ENCODE results near the gene BEST4. TPM values are rescaled to one million over a fixed set of nuclear protein-coding genes. Genes with fewer than 3 reads are reported as not detected.
"Not testable (repeated sequence)": the region's sequence is repeated elsewhere in the genome, so short reads cannot be mapped to it uniquely, and the experiment has no call there.

Gene BEST4
- total RNA-seq, 1 experiment from 2014 or later = 0.35 TPM

DNA sequence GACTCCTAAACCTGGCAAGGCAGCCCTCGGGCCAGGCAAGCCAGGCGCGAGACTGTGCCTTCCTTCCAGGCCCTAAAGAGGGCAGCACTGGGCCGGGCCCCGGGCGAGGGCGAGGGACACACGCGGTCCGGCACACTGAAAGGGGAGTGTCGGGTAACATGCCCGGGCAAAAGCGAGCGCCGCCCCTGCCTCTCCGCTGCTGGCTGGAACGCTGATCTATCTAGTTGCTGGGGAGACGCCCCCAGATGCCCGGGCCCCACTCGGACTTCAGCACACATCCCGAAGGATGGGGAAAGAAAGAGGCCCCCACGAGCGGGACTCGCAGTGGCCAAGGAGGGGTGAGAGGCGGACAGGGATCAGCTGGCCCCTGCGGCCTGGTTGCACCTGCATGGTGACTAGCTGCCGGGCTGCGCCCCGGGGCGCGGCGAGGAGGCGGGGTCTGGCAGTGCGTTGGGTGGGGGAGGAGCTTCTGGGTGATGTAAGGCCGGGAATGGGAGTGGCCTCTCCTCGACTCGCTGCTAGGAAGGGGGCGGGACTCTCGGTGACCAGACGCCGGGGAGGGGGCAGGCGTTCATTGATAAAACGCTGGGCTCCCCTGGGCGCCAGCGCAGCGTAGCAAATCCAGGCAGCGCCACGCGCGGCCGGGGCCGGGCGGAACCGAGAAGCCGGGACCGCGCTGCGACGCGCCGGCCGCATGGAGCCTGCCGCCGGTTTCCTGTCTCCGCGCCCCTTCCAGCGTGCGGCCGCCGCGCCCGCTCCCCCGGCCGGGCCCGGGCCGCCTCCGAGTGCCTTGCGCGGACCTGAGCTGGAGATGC, 12.0 kb upstream of the BEST4 start, which contains the start of gene PLK3:
Gene PLK3, plus strand, starts transcription at position 608 of the 815 bp plus-strand sequence. Its CDS starts 87 bp downstream, at position 695.
- H3K9me3 Mint-ChIP-seq (ENCODE audit: unreplicated experiment) = no peaks in the 10 kb centered on the region
- H3K27me3 Mint-ChIP-seq (ENCODE audit: insufficient read depth, unreplicated experiment) = no peaks in the 10 kb centered on the region
- H3K27ac Mint-ChIP-seq (ENCODE audit: low read depth, unreplicated experiment) = peak within 1 kb of the TSS; percentile 100
- H3K36me3 Mint-ChIP-seq (ENCODE audit: insufficient read depth, unreplicated experiment) = peaks cover 36% of the 10 kb centered on the region
- peaks cover 23% of the 10 kb centered on the region for H3K4me1 Mint-ChIP-seq (ENCODE audit: insufficient read depth, unreplicated experiment)
- no TSS peak for BruUV-seq (replicated peaks)
- peak within 1 kb of the TSS; percentile 86 for H3K4me3 Mint-ChIP-seq (ENCODE audit: unreplicated experiment)
- ChIA-PET POLR2A (interaction anchor here (0.5 to 4.5 kb wide), 27 partner anchors 8 to 1289 kb away, joined by 3 to 51 read pairs (median 5); partner anchors contain the start of genes BTBD19, HECTD3, KIF2C and RNU5D-1), CTCF (interaction anchor here (0.6 to 1.2 kb wide), 9 partner anchors 19 to 620 kb away, joined by 3 to 9 read pairs (median 3); partner anchors contain the start of gene HECTD3)
- peak; percentile 97 for DNase-seq (ENCODE audit: unreplicated experiment)
- TF ChIP-seq, protein P1, sequence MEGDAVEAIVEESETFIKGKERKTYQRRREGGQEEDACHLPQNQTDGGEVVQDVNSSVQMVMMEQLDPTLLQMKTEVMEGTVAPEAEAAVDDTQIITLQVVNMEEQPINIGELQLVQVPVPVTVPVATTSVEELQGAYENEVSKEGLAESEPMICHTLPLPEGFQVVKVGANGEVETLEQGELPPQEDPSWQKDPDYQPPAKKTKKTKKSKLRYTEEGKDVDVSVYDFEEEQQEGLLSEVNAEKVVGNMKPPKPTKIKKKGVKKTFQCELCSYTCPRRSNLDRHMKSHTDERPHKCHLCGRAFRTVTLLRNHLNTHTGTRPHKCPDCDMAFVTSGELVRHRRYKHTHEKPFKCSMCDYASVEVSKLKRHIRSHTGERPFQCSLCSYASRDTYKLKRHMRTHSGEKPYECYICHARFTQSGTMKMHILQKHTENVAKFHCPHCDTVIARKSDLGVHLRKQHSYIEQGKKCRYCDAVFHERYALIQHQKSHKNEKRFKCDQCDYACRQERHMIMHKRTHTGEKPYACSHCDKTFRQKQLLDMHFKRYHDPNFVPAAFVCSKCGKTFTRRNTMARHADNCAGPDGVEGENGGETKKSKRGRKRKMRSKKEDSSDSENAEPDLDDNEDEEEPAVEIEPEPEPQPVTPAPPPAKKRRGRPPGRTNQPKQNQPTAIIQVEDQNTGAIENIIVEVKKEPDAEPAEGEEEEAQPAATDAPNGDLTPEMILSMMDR (IDR thresholded peaks at IDR 0.05; ENCODE audit: unreplicated experiment) = peak; percentile 85
- intact Hi-C loops (cut with micrococcal nuclease) = loop anchor here (2.0 kb wide), 1 partner anchor 19 kb away; no protein-coding TSS in a partner anchor

DNA sequence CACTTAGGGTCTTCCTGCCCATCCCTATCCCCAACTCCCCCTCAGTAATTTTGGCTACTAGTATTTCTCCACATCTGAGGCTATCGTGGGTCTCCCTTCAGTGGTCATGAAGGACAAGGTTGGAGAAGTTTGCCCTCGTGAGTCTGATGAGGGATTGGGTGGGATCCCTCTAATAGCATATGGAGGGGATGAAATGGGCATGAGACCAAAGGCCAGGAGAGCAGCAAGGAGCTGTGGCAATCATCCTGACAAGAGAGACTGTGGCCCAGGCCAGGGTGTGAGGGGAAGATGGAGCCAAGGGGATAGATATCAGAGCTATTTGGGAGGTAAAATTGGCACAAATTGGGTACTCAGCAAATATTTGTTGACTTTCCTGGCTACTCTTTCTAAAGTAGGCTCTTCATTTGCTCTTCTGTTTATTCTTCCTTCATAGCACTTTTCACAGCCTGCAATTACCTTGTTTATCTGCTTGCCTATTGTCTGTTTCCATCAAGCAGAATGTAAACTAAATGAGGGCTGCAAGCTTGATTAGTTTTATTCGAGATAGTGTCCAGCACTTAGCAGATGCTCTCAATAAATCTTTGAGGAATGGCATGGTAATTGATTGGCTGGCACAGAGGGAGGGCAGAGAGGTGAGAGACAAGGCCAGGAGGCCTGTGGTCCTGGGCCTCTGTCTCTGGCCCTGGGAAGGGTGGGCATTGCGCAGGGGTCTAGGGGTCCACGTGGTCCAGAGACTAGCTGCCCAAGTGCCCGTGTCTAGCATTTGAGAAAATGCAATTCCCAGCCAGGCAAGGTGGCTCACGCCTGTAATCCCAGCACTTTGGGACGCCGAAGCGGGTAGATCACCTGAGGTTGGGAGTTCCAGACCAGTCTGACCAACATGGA, 10.8 kb upstream of the BEST4 start:
- no TSS peak for BruUV-seq (replicated peaks)

DNA sequence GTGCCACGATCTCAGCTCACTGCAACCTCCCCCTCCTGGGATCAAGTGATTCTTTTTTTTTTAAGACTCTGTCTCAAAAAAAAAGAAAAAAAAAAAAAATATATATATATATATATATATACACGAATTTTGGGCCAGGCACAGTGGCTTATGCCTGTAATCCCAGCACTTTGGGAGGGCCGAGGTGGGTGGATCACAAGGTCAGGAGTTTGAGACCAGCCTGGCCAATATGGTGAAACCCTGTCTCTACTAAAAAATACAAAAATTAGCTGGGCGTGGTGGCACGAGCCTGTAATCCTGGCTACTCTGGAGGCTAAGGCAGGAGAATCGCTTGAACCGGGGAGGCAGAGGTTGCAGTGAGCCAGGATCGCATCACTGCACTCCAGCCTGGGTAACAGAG, 9.9 kb upstream of the BEST4 start:
- H3K9me3 Mint-ChIP-seq (ENCODE audit: unreplicated experiment); CTCF ChIA-PET; H3K27ac Mint-ChIP-seq (ENCODE audit: low read depth, unreplicated experiment); BruUV-seq (replicated peaks); H3K27me3 Mint-ChIP-seq (ENCODE audit: insufficient read depth, unreplicated experiment); H3K4me3 Mint-ChIP-seq (ENCODE audit: unreplicated experiment); DNase-seq (ENCODE audit: unreplicated experiment): not testable (repeated sequence)
- POLR2A ChIA-PET = interaction anchor here (1.6 to 2.0 kb wide), 4 partner anchors 9 to 214 kb away, joined by 6 to 12 read pairs (median 8); partner anchors contain the start of genes DYNLT4, HECTD3 and UROD
- Mint-ChIP-seq H3K4me1 (ENCODE audit: insufficient read depth, unreplicated experiment) (peaks cover 24% of the 10 kb centered on the region), H3K36me3 (ENCODE audit: insufficient read depth, unreplicated experiment) (peaks cover 15% of the 10 kb centered on the region)
- intact Hi-C loops (cut with micrococcal nuclease) = loop anchor here (2.0 kb wide), 1 partner anchor 21 kb away; no protein-coding TSS in a partner anchor

More for the DNA sequence above, 10.8 kb upstream of the BEST4 start:
- CTCF ChIA-PET = interaction anchor here (0.6 to 1.1 kb wide), 7 partner anchors 8 to 138 kb away, joined by 3 to 9 read pairs (median 3); no protein-coding TSS in a partner anchor
- TF ChIP-seq, protein P1 (IDR thresholded peaks at IDR 0.05; ENCODE audit: unreplicated experiment) = no peak
- intact Hi-C loops (cut with micrococcal nuclease) = loop anchor here (2.0 kb wide), 1 partner anchor 20 kb away; no protein-coding TSS in a partner anchor
- Mint-ChIP-seq H3K27ac (ENCODE audit: low read depth, unreplicated experiment) (peak overlapping the region; percentile 100), H3K36me3 (ENCODE audit: insufficient read depth, unreplicated experiment) (peaks cover 24% of the 10 kb centered on the region), H3K9me3 (ENCODE audit: unreplicated experiment) (no peaks in the 10 kb centered on the region), H3K27me3 (ENCODE audit: insufficient read depth, unreplicated experiment) (no peaks in the 10 kb centered on the region), H3K4me3 (ENCODE audit: unreplicated experiment) (no peak overlapping the region), H3K4me1 (ENCODE audit: insufficient read depth, unreplicated experiment) (peaks cover 24% of the 10 kb centered on the region)
- POLR2A ChIA-PET = interaction anchor here (0.6 to 4.5 kb wide), 7 partner anchors 13 to 723 kb away, joined by 3 to 50 read pairs (median 6); partner anchors contain the start of genes HECTD3, PRDX1, RPS8 and UROD
- no peak for DNase-seq (ENCODE audit: unreplicated experiment)
